ENCODE data around the gene CD302. TPM values are rescaled to one million over a fixed set of nuclear protein-coding genes. Genes with fewer than 3 reads are reported as not detected.
"Not testable (repeated sequence)": the region's sequence is repeated elsewhere in the genome, so short reads cannot be mapped to it uniquely, and the experiment has no call there.

CD302 gene
- total RNA-seq, 1 donor from 2014 or later, result 19.7 TPM

- DNase-seq (ENCODE audit: low spot score), result no peak
These were observed 4.7 kb downstream of the CD302 start for GRCh38 chr2:159793326-159793725.

- no peak for DNase-seq (ENCODE audit: low spot score)
These were observed 5.4 kb downstream of the CD302 start for GRCh38 chr2:159792599-159792998.

- DNase-seq (ENCODE audit: low spot score), result no peak
These were observed 6.0 kb downstream of the CD302 start for GRCh38 chr2:159792036-159792435.

DNA sequence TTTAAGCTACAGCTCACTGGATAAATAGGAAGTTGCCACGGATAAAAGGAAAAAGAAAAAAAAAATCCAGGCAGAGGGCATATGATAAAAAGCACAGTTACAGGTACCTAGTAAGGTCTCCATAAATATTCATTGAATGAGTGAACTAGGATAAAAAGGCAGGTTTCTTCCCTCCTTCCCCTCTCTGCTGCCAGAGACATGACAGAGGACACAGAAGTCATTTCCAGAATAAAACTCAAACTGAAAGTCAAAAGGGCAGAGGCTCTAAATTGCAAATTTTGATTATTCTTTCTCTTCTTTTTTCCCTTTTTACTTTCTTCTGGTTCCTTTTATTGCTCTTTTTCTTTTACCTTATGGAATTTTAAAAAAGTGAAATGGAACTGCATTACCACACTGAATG, 7.7 kb downstream of the CD302 start:
- DNase-seq (ENCODE audit: low spot score), result no peak

GRCh38 chr2:159788253-159788652, 9.8 kb downstream of the CD302 start:
- no peak for DNase-seq (ENCODE audit: low spot score)

GRCh38 chr2:159787647-159788046, 10.4 kb downstream of the CD302 start:
- not testable (repeated sequence) for DNase-seq (ENCODE audit: low spot score)

DNA sequence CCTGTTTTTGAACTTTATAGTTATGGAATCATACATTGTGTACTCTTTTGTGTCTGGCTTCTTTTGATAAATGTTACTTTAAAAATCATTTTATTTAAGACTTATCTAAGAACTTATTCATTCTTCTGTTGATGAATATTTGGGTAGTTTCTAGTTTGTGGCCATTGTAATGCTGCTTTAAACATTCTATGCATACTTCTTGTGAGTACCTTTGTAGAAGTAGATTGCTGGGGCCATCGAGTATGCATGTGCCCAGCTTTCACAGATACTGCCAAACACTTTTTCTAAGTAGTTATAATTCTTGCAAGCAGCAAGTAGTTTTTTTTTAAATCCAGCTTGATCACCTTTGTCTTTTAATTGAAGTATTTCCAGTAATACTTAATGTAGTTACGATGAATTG, 11.1 kb downstream of the CD302 start:
- no peak for DNase-seq (ENCODE audit: low spot score)

DNA sequence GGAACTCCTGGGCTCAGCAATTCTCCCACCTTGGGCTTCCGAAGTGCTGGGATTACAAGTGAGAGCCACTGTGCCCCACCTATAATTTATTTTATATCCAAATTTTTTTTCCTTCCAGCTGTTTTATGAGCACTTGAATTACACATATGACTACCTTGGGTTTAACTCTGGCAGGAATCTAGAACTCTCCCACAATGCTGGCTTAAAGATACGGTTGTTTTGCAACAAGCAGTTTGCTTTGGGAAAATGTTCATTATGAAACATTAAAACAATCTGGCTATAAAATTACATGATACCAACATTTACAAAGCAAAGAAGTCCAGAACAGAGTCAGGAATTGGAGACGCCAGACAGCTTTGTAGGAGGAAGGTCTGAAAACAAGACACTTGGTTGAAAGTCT, 12.8 kb downstream of the CD302 start:
- DNase-seq (ENCODE audit: low spot score), result no peak

DNA sequence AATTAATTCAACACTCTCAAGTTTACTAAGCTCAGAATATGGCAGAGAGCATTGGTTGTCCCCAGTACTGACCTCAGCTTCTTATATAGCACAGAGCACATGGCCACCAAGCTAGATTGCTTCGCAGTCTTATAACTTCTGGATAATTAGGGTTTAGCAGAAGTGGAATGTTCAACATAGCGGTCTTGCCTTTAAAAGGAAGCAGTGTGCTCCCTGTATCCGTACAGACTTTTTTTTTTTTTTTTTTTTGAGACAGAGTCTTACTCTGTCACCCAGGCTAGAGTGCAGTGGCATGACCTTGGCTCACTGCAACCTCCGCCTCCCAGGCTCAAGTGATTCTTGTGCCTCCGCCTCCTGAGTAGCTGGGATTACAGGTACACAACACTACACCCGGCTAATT, 13.3 kb downstream of the CD302 start:
- DNase-seq (ENCODE audit: low spot score), result not testable (repeated sequence)

GRCh38 chr2:159783556-159783955, 14.5 kb downstream of the CD302 start:
- no peak for DNase-seq (ENCODE audit: low spot score)

DNA sequence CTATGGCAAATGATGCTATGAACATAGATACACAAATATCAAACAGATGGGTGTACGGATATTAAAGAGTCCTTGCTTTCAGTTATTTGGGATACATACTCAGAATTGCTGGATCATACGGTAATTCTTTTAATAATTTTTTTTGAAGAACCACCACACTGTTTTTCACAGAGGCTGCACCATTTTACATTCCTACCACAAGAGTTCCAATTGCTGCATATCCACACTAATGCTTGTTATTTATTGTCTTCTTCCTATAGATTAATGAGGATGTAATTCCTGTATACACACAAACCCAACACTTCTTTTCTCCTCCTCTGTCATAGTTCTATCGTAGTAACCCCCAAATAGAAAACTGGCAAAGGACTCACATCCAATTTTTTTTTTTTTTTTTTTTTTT, 21.7 kb downstream of the CD302 start:
- no peak for DNase-seq (ENCODE audit: low spot score)

- DNase-seq (ENCODE audit: low spot score), result no peak
These were observed 23.0 kb downstream of the CD302 start for GRCh38 chr2:159775021-159775420.

DNA sequence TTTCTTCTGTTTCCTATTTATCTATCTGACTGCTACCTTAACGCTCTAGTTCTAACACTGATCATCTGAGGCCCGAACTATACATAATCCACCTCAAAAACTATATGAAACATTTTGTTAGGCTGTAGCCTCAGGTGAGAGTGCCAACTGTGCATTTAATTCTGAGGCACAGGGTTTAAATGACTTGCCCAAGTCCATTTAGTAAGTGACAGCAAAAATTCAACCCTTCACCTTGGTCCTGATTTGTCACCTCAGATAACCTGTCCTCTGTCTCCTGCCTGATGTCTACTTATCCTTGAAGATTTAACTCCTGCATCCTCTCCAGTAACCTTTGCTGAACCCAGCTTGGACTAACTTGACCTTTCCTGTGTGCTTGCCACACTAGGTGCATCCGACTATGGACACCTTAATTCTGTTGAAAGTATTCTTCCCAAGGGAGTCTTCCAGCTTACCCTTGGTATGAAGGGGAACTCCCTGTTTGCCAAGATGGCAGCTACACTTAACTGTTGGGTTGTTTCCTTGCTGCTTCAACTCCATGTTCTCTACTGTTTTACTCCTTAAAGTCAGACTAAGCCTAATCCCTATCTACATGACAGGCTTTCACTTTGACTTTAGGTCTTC, 23.5 kb downstream of the CD302 start:
- no peak for DNase-seq (ENCODE audit: low spot score)

DNA sequence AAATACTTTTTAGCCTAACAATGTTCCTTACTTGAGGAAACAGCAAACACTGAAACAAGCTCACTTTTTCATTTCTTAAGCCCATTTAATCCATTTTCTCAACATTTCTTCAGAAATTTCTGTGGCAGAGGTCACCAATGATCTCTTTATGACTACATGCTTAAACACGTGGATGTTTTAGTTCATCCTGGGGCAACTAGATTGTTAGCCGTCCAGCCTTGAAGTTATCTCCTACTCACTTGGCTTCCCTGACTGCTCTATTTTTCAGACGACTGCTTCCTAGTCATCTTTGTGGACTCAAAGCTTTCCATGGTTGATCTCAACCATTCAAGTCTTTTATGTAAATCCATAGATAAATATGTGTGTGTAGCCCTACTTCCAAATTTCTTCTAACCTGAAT, 24.1 kb downstream of the CD302 start:
- no peak for DNase-seq (ENCODE audit: low spot score)

- no peak for DNase-seq (ENCODE audit: low spot score)
These were observed 24.6 kb downstream of the CD302 start for GRCh38 chr2:159773426-159773825.

- no peak for DNase-seq (ENCODE audit: low spot score)
These were observed 28.9 kb downstream of the CD302 start for GRCh38 chr2:159769147-159769546.

- DNase-seq (ENCODE audit: low spot score), result no peak
These were observed 35.9 kb downstream of the CD302 start for GRCh38 chr2:159762075-159762474.

- no peak for DNase-seq (ENCODE audit: low spot score)
These were observed 37.7 kb downstream of the CD302 start for GRCh38 chr2:159760326-159760725.

DNA sequence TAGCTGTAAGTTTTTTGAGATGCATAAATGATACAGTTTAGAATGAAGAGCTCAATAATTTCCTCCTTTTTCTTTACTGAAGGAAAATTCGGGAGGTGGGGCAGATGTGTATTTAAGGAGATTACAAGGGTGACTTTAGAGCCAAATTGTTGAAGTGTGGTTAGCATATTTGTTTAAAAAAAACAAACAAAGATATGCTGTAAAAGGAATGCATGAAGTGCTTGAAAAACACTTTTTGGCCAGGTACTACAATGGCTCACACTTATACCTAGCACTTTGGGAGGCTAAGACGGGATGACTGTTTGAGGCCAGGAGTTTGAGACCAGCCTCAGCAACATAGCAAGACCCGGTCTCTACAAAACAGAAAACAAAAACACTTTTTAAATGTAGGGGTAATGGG, 38.4 kb downstream of the CD302 start:
- DNase-seq (ENCODE audit: low spot score), result no peak

DNA sequence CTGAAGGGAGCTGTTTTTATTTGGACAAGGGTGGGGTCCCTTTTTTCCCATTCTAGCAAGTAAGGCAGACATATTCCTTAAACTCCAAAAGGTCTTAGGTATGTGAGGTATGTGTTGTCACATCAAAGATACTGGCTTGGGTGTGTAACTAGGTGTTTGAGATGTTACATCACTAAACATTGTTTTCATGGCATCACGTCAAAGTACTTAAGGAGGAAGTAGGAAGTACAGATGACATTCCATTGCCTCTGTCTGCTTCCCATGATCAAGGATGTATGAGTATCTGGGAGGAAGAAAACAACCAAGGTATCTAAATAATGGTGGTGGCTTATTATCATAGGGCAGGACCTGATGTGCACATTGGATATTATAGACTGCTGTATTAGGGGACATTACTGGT, 39.3 kb downstream of the CD302 start:
- DNase-seq (ENCODE audit: low spot score), result no peak

- no peak for DNase-seq (ENCODE audit: low spot score)
These were observed 39.8 kb downstream of the CD302 start for GRCh38 chr2:159758239-159758638.

DNA sequence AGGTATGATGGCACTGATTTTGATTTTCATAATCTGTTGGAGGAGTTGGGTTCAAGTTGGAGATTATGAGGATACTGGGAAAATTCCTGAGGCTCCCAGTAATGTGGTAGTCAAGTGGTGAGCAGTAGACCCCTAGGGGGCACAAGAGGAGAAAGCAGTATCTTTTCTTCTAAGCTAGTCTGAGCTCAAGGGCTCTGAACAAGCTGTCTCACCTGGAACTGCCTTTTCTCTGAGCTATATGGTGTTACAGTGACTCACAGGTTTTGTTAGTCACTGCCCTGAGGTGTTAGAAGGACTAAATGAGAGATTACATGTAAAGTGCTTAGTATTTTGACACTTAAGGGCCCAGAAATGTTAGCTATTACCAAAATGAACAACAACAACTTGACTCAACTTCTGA, 42.2 kb downstream of the CD302 start:
- DNase-seq (ENCODE audit: low spot score), result no peak

DNA sequence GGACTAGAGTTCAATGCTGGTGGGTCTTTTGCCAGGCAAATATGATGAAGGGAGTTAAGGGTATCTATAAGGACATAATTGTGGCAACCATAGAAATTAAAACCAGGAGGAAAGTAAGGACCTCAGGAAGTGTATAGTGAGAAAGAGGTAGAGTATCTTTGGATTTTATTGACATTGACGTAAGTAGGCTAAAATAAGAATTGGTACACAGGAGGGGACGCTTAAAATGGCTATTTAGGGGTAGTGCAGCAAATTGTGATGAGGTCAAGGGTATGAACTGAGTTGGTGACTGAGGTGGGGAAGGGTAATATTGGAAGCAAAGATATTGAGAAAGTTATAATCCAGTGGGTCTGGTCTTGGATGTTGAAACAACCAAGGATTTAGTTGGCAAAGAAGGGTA, 43.0 kb downstream of the CD302 start:
- no peak for DNase-seq (ENCODE audit: low spot score)

- no peak for DNase-seq (ENCODE audit: low spot score)
These were observed 44.2 kb downstream of the CD302 start for GRCh38 chr2:159753797-159754196.
